Daoy (cell line): Measurements from ENCODE around the gene PKP2. TPM values are rescaled to one million over a fixed set of nuclear protein-coding genes. Genes with fewer than 3 reads are reported as not detected.
A peak's percentile ranks its signal among the peaks of the same experiment; 100 is the strongest.

Experiments
- DNase-seq: peaks from one replicate; pipeline ENCODE4 v3.0.0-alpha.2; 2015; ENCODE audit warnings: low read depth
- total RNA-seq: library from RNA; depleted of rRNA; stranded (reverse); fragments of >200 nt; shearing (Covaris generic); gene quantifications from 2 replicates; pipeline ENCODE4 v1.2.3, GENCODE V29; 2014; rRNA removed

The PKP2 gene
- 3.6 and 4.2 TPM in 2 replicates for total RNA-seq

- peak; percentile 72 for DNase-seq
These were observed at the start of gene PKP2 for GRCh38 chr12:32896432-32897280. PKP2 (minus strand) TSS chr12:32896777; CDS start chr12:32896731, 46 bp downstream.

DNA sequence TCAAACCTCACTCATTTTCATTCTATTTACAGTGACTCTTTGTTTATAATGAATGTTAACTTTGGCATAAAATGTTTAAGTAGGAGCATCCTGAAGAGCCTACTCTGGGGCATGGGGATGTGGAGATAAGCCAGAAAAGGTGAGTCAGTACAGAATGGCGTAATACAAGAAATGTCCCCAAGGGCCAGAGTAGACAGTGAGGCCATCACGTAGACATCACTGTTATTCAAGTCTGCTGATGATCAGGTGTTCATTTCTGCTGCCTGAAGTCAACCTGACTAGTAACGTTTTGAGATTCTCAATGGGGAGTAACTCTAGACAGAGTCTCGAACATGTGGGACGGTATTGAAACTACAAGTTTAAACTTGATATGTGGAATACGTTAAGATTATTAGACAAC is 47.6 kb upstream of the PKP2 start:
- peak; percentile 34 for DNase-seq

GRCh38 chr12:32939801-32940200 is 43.2 kb upstream of the PKP2 start:
- no peak for DNase-seq

GRCh38 chr12:32926963-32927362 is 30.4 kb upstream of the PKP2 start:
- no peak for DNase-seq

GRCh38 chr12:32926356-32926755 is 29.8 kb upstream of the PKP2 start:
- no peak for DNase-seq

DNA sequence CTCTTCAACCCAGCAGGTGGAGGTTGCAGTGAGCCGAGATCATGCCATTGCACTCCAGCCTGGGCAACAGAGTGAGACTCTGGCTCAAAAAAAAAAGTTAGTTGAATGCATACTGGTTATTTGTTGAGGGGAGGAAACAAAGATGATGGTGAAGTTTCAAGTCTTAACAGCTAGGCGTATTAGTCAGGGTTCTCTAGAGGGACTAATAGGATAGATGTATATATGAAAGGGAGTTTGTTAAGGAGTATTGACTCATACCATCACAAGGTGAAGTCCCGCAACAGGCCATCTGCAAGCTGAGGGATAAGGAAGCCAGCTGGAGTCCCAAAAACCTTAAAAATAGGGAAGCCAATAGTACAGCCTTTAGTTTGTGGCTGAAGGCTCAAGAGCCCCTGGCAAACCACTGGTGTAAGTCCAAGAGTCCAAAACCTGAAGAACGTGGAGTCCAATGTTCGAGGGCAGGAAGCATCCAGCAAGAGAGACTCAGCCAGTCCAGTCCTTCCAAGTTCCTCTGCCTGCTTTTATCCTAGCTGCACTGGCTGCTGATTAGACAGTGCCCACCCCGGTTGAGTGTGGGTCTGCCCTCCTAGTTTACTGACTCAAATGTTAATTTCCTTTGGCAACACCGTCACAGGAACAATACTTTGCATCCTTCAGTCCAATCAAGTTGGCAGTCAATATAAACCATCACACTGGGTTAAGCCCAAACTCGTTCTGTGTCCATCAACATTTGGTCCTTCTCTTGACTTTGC is 26.1 kb upstream of the PKP2 start:
- no peak for DNase-seq

GRCh38 chr12:32921397-32921796 is 24.8 kb upstream of the PKP2 start:
- DNase-seq, result no peak

DNA sequence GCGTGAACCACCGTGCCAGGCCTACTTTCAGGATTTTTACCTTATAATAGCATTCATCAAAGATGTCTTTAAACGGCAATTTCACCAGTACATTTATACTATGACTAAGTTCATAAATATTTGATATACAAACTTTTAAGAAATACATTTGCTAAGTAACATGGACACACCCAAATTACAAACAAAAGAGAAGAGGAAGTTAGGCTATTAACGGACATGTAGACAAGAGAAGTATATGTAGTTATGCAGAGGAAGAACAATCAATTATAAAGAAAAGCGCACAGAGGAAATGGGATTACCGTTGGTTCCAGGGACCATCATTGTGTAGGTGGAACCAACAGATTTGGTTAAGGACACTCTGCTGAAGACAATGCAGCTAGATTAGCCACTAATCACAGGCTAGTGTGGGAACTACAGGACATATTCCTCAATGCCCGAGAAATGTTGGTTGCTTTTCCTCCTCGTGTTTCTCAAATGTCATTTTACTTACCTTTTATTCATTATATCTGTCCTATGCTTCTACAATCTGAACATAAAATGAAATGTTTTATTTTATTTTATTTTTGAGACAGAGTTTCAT is 24.0 kb upstream of the PKP2 start:
- no peak for DNase-seq

GRCh38 chr12:32918890-32919801 is 22.6 kb upstream of the PKP2 start:
- DNase-seq, result peak; percentile 47

DNA sequence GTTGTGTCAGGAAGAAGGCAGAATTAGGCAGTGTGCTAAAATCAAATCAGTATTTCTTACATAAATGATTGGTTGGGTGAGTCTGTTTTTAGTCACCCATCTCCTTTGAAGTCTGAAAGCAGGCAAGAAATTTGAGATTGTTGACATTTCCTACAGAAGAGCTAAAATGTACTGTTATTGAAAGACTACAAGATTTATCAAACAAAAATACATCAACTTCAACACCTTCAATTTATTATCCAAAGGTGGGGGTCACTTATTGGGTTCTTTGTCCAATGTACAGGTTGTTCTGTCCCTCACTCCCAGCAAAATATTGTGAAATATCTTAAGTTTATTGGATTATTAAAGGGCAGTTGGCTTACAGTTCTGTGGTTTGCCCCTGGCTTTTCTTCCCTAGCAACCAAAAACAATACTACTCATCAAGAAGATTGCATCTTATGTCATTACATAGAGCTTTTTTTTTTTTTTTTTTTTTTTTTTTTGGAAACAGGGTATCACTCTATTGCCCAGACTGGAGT is 20.6 kb upstream of the PKP2 start:
- DNase-seq, result peak; percentile 67

- DNase-seq, result no peak
These were observed 11.4 kb upstream of the PKP2 start for GRCh38 chr12:32907898-32908476.

GRCh38 chr12:32907166-32907565 is 10.6 kb upstream of the PKP2 start:
- DNase-seq, result no peak

- DNase-seq, result no peak
These were observed 10.0 kb upstream of the PKP2 start for GRCh38 chr12:32906399-32907165.

GRCh38 chr12:32903763-32904162 is 7.2 kb upstream of the PKP2 start:
- DNase-seq, result no peak

DNA sequence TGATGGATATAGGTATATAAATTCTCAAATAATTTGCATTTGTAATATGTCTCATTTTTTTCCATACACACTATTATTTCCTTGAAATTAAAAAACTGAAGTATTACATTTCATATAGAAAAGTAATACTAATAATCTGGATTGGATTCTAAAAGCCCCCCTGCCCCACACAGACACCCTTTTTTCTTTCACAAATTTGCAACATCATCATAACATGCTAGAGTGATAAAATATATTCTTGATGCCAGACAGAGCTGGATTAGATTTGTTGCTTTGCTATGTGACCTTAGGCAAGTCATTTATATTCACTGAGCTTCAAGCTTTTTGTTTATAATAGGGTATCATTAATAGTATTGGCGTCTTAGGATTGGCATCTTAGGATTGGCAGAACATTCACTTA is 6.7 kb upstream of the PKP2 start:
- DNase-seq, result no peak

GRCh38 chr12:32902287-32902997 is 5.9 kb upstream of the PKP2 start:
- DNase-seq, result no peak

GRCh38 chr12:32901553-32901952 is 5.0 kb upstream of the PKP2 start:
- DNase-seq, result peak; percentile 59

- no peak for DNase-seq
These were observed 1.4 kb upstream of the PKP2 start for GRCh38 chr12:32897687-32898573.

DNA sequence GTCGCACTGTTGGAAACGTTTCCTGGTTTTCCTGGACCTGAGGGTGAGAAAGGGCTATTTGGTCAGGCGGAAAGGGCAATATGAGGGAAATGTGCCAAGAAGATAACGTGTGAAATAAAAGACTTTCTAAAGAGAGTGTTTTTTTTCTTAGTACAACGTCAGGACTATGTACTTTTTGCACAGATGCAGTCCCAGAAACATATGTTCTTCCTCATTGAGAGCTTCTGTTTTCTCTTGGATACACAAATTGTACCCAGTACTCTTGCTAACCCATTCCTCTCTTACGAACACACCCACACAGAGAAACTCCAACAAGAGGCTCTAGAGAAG is 669 bp upstream of the PKP2 start:
- DNase-seq, result no peak
